NB4 (cell line): ENCODE results near the gene ATP6V0E1.

Source experiments
- CTCF ChIP-seq: IDR thresholded peaks from one replicate; pipeline ENCODE4 v1.5.1; 2012; ENCODE audit warnings: low read depth, low read length
- MAX ChIP-seq: IDR thresholded peaks from 2 replicates; pipeline ENCODE4 v1.6.1; 2011; ENCODE audit warnings: low read depth, low read length
- POLR2A ChIP-seq: IDR thresholded peaks from 2 replicates; pipeline ENCODE4 v1.6.1; 2011; ENCODE audit warnings: mild to moderate bottlenecking; ENCODE audit not compliant: insufficient read length; ENCODE audit errors: extremely low read depth

- TF ChIP-seq MAX (no peak), CTCF (no peak), POLR2A (no peak)
Measured at GRCh38 chr5:173062141-173062540, 78.6 kb downstream of the ATP6V0E1 start.
